GM12872 (cell line): ENCODE data around the gene INKA2.
A peak's percentile ranks its signal among the peaks of the same experiment; 100 is the strongest.

Experiments
- TF ChIP-seq, protein P1 (sequence below): IDR thresholded peaks from 3 replicates; pipeline ENCODE4 v1.5.1; 2011; ENCODE audit warnings: low read depth, mild to moderate bottlenecking, low read length, moderate library complexity; ENCODE audit not compliant: insufficient read depth

INKA2 gene

GRCh38 chr1:111762332-111762731, 23.1 kb upstream of the INKA2 start:
- TF ChIP-seq, protein P1, sequence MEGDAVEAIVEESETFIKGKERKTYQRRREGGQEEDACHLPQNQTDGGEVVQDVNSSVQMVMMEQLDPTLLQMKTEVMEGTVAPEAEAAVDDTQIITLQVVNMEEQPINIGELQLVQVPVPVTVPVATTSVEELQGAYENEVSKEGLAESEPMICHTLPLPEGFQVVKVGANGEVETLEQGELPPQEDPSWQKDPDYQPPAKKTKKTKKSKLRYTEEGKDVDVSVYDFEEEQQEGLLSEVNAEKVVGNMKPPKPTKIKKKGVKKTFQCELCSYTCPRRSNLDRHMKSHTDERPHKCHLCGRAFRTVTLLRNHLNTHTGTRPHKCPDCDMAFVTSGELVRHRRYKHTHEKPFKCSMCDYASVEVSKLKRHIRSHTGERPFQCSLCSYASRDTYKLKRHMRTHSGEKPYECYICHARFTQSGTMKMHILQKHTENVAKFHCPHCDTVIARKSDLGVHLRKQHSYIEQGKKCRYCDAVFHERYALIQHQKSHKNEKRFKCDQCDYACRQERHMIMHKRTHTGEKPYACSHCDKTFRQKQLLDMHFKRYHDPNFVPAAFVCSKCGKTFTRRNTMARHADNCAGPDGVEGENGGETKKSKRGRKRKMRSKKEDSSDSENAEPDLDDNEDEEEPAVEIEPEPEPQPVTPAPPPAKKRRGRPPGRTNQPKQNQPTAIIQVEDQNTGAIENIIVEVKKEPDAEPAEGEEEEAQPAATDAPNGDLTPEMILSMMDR, result no peak

GRCh38 chr1:111761717-111762116, 22.5 kb upstream of the INKA2 start:
- TF ChIP-seq, protein P1, result no peak

GRCh38 chr1:111758373-111758772, 19.2 kb upstream of the INKA2 start:
- TF ChIP-seq, protein P1, result no peak

DNA sequence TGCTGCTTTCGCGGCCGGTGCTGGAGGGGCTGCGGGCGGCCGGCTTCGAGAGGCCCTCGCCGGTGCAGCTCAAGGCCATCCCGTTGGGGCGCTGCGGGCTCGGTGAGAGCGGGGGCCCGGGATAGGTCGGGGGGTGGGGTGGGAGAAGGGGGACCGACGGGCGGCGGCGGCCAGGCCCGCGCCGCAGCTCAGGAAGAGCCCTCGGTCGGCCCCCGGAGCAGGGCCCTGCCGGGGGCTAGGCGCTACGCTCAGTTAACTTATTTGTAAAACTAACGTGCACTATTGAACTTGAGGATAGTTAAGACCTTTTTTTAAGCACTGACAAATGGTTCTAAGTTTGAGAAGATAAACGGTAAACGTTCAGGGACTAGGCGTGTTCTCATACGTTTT, 16.9 kb upstream of the INKA2 start:
- TF ChIP-seq, protein P1, result no peak

DNA sequence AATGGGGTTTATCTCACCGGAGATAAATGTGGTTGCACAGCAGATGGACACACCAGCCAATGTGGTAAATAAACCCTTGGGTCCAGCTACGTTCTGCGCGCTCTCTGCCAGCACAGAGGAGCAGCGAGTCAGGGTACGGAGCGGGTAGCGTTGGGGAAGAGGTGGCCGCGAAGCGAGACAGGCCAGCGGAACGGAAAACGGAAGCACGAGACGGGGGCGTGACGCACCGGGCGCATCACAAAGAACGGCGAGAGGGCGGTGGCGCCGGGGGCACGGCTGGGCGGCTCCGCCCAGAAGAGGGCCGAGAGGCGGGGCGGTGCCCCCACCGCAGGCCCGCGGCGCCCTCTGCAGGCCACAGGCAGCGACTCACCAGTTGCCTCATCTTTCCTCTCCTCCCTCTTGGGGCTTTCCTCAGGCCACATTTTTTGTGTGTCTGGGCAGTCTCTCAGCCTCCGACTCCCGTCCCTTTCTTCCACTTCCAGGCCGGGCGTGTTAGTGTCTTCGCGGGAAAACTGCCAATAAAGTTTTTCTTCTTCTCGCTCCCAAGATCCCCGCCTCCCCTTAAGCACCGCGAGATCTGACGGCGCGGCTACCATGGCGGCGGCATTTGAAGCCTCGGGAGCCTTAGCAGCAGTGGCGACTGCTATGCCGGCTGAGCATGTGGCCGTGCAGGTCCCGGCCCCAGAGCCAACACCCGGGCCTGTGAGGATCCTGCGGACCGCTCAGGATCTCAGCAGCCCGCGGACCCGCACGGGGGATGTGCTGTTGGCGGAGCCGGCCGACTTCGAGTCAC, 16.3 kb upstream of the INKA2 start, which contains the start of gene DDX20:
Gene DDX20 (plus strand): TSS at position 571 of the 793 bp plus-strand sequence. CDS start 24 bp downstream, at position 595.
- TF ChIP-seq, protein P1, result peak; percentile 95

GRCh38 chr1:111754984-111755330, 15.8 kb upstream of the INKA2 start:
- TF ChIP-seq, protein P1, result no peak

DNA sequence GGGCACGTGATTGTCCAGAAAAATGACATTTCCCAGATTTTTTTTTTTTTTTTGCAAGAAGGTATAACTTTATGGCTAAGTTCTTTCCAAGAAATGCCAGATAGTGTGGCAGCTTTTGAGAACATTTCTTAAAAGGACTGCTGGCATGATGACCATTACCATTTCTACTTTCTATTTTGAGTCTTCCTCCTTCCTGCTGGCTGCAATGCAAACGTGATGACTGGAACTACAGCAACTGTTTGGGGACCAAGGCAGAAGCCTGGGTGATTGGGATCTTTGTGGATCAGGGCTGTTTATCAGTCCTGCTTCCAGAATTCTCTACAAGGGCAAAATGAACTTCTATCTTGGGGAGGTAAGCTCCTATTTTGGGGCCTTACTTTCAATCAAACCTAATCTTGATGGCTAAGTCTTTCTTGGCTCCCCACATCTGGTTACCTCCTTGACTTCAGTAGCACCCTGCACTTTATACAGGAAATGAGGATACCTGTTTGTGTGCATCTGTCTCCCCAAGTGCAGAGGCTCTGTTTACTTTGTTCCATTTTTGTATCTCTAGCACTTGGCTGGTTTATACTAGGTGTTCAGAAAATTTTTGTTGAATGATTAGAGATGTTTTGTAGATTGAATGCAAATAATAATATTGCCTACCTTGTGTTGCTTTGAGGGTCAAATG, 12.8 kb upstream of the INKA2 start:
- TF ChIP-seq, protein P1, result no peak
